Cardiac atrium fibroblast (primary cell): ENCODE measurements around the gene ANKRD9. TPM values are rescaled to one million over a fixed set of nuclear protein-coding genes. Genes with fewer than 3 reads are reported as not detected.

Experiments
- total RNA-seq: library from RNA; depleted of rRNA; stranded (reverse); fragments of >200 nt; gene quantifications from 2 replicates; pipeline ENCODE4 v1.2.3, GENCODE V29; 2015

The ANKRD9 gene, protein sequence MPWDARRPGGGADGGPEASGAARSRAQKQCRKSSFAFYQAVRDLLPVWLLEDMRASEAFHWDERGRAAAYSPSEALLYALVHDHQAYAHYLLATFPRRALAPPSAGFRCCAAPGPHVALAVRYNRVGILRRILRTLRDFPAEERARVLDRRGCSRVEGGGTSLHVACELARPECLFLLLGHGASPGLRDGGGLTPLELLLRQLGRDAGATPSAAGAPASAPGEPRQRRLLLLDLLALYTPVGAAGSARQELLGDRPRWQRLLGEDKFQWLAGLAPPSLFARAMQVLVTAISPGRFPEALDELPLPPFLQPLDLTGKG
- 1.4 and 7.1 TPM in 2 replicates for total RNA-seq

DNA sequence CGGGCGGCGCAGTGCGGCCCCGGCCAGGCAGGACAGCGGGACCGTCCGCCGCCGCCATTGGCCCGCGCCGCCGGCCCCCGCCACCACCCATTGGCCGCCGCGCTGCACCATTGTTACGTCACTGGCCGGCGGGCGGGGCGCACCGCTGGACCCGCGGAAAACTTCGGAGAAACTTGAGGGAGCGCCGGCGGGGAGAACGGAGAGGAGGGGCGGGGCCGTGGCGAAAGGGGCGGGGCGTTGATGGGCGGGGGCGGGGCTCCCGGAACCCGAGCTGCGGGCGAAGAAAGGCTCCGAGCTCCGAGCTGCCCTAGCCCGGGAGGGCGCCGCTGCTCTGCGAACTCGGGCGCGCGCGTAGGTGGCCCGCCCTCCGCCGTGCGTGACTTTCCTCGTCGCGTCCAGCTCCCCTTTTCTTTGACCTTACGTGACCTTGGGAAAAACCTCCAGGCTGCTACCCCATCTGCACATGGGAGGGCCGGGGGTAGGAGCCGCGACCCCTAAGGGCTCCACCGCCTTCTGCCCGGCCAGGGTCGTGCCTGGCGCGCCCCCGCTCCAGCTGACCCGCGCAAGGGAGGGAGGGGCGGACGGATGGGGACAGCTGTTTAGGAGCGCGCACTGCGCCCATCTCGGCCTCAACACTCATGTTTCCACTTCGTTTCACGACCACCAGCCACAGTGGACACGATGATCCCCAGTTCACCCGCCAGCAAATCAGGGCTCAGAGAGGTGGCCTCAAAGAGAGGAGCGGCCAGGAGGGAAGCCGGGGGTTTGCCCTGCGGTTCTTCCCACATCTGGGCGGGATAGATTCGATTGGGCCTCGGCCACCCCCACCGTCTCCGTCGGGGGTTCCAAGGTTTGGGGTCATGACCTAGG, at the start of gene ANKRD9:
TSS of gene ANKRD9 (minus strand) at position 31 of the 870 bp plus-strand sequence. CDS start 1,887 bp downstream, outside the sequence.

Other genes with a start within 250 kb of the ANKRD9 start
- gene MOK, start 204.6 kb downstream of the ANKRD9 start, total RNA-seq, result 20.6 and 27.2 TPM in 2 replicates
- gene ZNF839, start 190.0 kb downstream of the ANKRD9 start, total RNA-seq, result 6.0 and 9.4 TPM in 2 replicates
- gene CINP, start 146.9 kb downstream of the ANKRD9 start, total RNA-seq, result 48.4 and 57.2 TPM in 2 replicates
- gene TECPR2, start 146.8 kb downstream of the ANKRD9 start, total RNA-seq, result 12.6 and 21.7 TPM in 2 replicates
- gene RCOR1, start 82.9 kb upstream of the ANKRD9 start, total RNA-seq, result 13.7 and 30.9 TPM in 2 replicates